HPDE6-E6E7 (cell line): ENCODE results near the gene ZNF584.
"Not testable (repeated sequence)": the region's sequence is repeated elsewhere in the genome, so short reads cannot be mapped to it uniquely, and the experiment has no call there.

Experiments
- DNase-seq: peaks from one replicate; pipeline ENCODE4 v3.0.0; 2011; ENCODE audit warnings: missing footprints; ENCODE audit errors: extremely low spot score

The ZNF584 gene

GRCh38 chr19:58408152-58409009, at the start of gene ZNF584:
Gene ZNF584, plus strand, starts transcription at chr19:58408649. Its CDS starts 499 bp downstream, at chr19:58409148.
- peak; percentile 79 for DNase-seq

GRCh38 chr19:58361900-58362271, 46.6 kb upstream of the ZNF584 start:
- DNase-seq, result no peak

GRCh38 chr19:58362272-58362994, 46.0 kb upstream of the ZNF584 start, which contains the start of gene ZNF497:
Gene ZNF497, minus strand, starts transcription at chr19:58362751. Its CDS starts 5,116 bp downstream, at chr19:58357635.
- peak; percentile 98 for DNase-seq

GRCh38 chr19:58364146-58364545, 44.3 kb upstream of the ZNF584 start:
- DNase-seq, result no peak

- no peak for DNase-seq
Measured at GRCh38 chr19:58366585-58367430, 41.6 kb upstream of the ZNF584 start.

GRCh38 chr19:58367698-58368454, 40.6 kb upstream of the ZNF584 start:
- no peak for DNase-seq

GRCh38 chr19:58368561-58369360, 39.7 kb upstream of the ZNF584 start:
- DNase-seq, result no peak

GRCh38 chr19:58372311-58373133, 35.9 kb upstream of the ZNF584 start:
- no peak for DNase-seq

- DNase-seq, result no peak
Measured at GRCh38 chr19:58374200-58374599, 34.2 kb upstream of the ZNF584 start.

GRCh38 chr19:58376724-58377123, 31.7 kb upstream of the ZNF584 start:
- not testable (repeated sequence) for DNase-seq

- no peak for DNase-seq
Measured at GRCh38 chr19:58379246-58379645, 29.2 kb upstream of the ZNF584 start.

- DNase-seq, result no peak
Measured at GRCh38 chr19:58380037-58380661, 28.3 kb upstream of the ZNF584 start.

- peak; percentile 95 for DNase-seq
Measured at GRCh38 chr19:58380662-58381459, 27.6 kb upstream of the ZNF584 start, which contains the start of gene ZNF837. Gene ZNF837, minus strand, starts transcription at chr19:58381030. Its CDS starts 11,698 bp downstream, at chr19:58369332.

- no peak for DNase-seq
Measured at GRCh38 chr19:58381460-58382212, 26.8 kb upstream of the ZNF584 start.

GRCh38 chr19:58382997-58383603, 25.3 kb upstream of the ZNF584 start:
- DNase-seq, result no peak

- DNase-seq, result no peak
Measured at GRCh38 chr19:58385313-58385890, 23.0 kb upstream of the ZNF584 start.
